H1 (cell line): Measurements from ENCODE around the gene ABHD12. TPM values are rescaled to one million over a fixed set of nuclear protein-coding genes. Genes with fewer than 3 reads are reported as not detected.

Experiments
- CEBPB ChIP-seq: IDR thresholded peaks from 2 replicates; pipeline ENCODE4 v1.6.1; 2012; ENCODE audit warnings: low read depth, low read length
- EP300 ChIP-seq, 2 experiments: IDR thresholded peaks; 1 replicate in 1 of 2; 2 replicates in 1 of 2; pipeline ENCODE4 v1.6.1; 2011 to 2012; ENCODE audit warnings: low read depth in 2 of 2, low read length in 2 of 2, mild to moderate bottlenecking in 2 of 2, borderline replicate concordance in 1 of 2, inconsistent platforms in 1 of 2, moderate library complexity in 1 of 2
- HDAC6 ChIP-seq: IDR thresholded peaks from one replicate; pipeline ENCODE4 v1.7.1; 2012; ENCODE audit warnings: low read depth, mild to moderate bottlenecking, inconsistent platforms, low read length, moderate library complexity
- SAP30 ChIP-seq: fragments of 300-600 bp; sonication (generic); IDR thresholded peaks from 2 replicates; pipeline ENCODE4 v1.7.1; 2012; ENCODE audit warnings: low read length, moderate library complexity, mild to moderate bottlenecking, inconsistent platforms; ENCODE audit not compliant: insufficient read depth, insufficient replicate concordance
- SIN3A ChIP-seq, 2 experiments: IDR thresholded peaks in 1 of 2; conservative IDR thresholded peaks in 1 of 2; 2 replicates each; pipeline ENCODE4 v1.6.1; 2011 to 2012; ENCODE audit warnings: low read length in 2 of 2, improper control_type of control experiment in 1 of 2, low read depth in 1 of 2, mild to moderate bottlenecking in 1 of 2
- SIX5 ChIP-seq: IDR thresholded peaks from 2 replicates; pipeline ENCODE4 v1.6.1; 2011; ENCODE audit warnings: mild to moderate bottlenecking, low read depth, low read length
- TAF7 ChIP-seq: optimal IDR thresholded peaks from 2 replicates; pipeline ENCODE3; 2011; ENCODE audit warnings: low read depth, mild to moderate bottlenecking, inconsistent platforms, low read length, moderate library complexity, borderline replicate concordance
- polyA plus RNA-seq, 7 experiments: library from polyadenylated mRNA; depleted of rRNA in 3 of 7; stranded (reverse) in 5 of 7; unstranded in 2 of 7; fragments of >200 nt in 5 of 7; fragments of 200-250 nt in 2 of 7; gene quantifications; 1 replicate in 5 of 7; 2 replicates in 1 of 7; 4 replicates in 1 of 7; pipeline versions ENCODE4 v1.2.1 to v1.2.3, GENCODE V29; 2011 to 2013; ENCODE audit warnings: missing spikeins in 2 of 7, mixed read lengths in 2 of 7
- total RNA-seq: library from RNA; stranded (reverse); fragmentation: NEBNext Ultra II Directional; extraction: Animal tissue kit (Norgen Biotek cat#: 25700); gene quantifications from 2 replicates; pipeline ENCODE4 v1.2.1, GENCODE V29; 2021

Gene ABHD12
- total and polyA plus RNA-seq, 2 of the 8 experiments (the other 6 are each of a cell fraction or from before 2014, with no cell fraction given) = 31.3 to 59.5 TPM

GRCh38 chr20:25259358-25259757, 131.3 kb downstream of the ABHD12 start (continued):
- TF ChIP-seq EP300 (IDR thresholded peaks at IDR 0.05; ENCODE audit: borderline replicate concordance in 1 of 2, low read depth in 2 of 2, low read length in 2 of 2) (no peak), TAF7 (no peak), SIX5 (no peak), SIN3A (conservative IDR thresholded peaks at IDR 0.05 in 1 of 2, IDR thresholded peaks at IDR 0.05 in 1 of 2; ENCODE audit: low read depth in 1 of 2, low read length in 2 of 2) (no peak), CEBPB (no peak), HDAC6 (no peak), SAP30 (no peak)
